KMS-11 (cell line): ENCODE data around the gene GIGYF2.

Source experiments
- H2AFZ ChIP-seq: fragments of 200-600 bp; sonication (generic); 2 replicates; pipeline ENCODE4 v1.6.1; 2016; ENCODE audit warnings: antibody characterized with exemption, mixed run types, low read depth
- H3K27ac ChIP-seq: fragments of 200-600 bp; sonication (generic); 2 replicates; pipeline ENCODE4 v1.6.1; 2016; ENCODE audit warnings: mild to moderate bottlenecking, mixed run types
- H3K27me3 ChIP-seq: fragments of 200-600 bp; sonication (generic); 2 replicates; pipeline ENCODE4 v1.6.1; 2017; ENCODE audit warnings: mild to moderate bottlenecking, low read depth, mixed run types, moderate library complexity; ENCODE audit not compliant: insufficient read depth
- H3K36me3 ChIP-seq: fragments of 200-600 bp; sonication (generic); 2 replicates; pipeline ENCODE4 v1.6.1; 2017; ENCODE audit warnings: mild to moderate bottlenecking, mixed run types; ENCODE audit not compliant: insufficient read depth
- H3K4me1 ChIP-seq: fragments of 200-600 bp; sonication (generic); 2 replicates; pipeline ENCODE4 v1.6.1; 2016; ENCODE audit warnings: mild to moderate bottlenecking, low read depth, mixed run types; ENCODE audit not compliant: poor library complexity, severe bottlenecking
- H3K4me2 ChIP-seq: fragments of 200-600 bp; sonication (generic); 2 replicates; pipeline ENCODE4 v1.7.0; 2016; ENCODE audit warnings: mild to moderate bottlenecking, mixed run types
- H3K4me3 ChIP-seq: fragments of 200-600 bp; sonication (generic); IDR thresholded peaks from 2 replicates; pipeline ENCODE4 v1.6.1; 2017; ENCODE audit warnings: low read depth, low read length, mixed read lengths; ENCODE audit not compliant: insufficient read depth
- H3K79me2 ChIP-seq: fragments of 200-600 bp; sonication (generic); 2 replicates; pipeline ENCODE4 v1.6.1; 2016; ENCODE audit warnings: low read depth, mixed run types; ENCODE audit not compliant: insufficient read depth
- H3K9ac ChIP-seq: fragments of 200-600 bp; sonication (generic); 2 replicates; pipeline ENCODE4 v1.6.1; 2016; ENCODE audit warnings: mild to moderate bottlenecking, mixed run types
- H4K20me1 ChIP-seq: fragments of 200-600 bp; sonication (generic); 2 replicates; pipeline ENCODE4 v1.6.1; 2016; ENCODE audit warnings: mild to moderate bottlenecking, mixed run types; ENCODE audit not compliant: insufficient read depth
- TF ChIP-seq, protein P1 (sequence below): fragments of 200-600 bp; sonication (generic); conservative IDR thresholded peaks from 2 replicates; pipeline ENCODE4 v1.6.1; 2017; ENCODE audit warnings: low read depth, mild to moderate bottlenecking, antibody characterized with exemption, low read length, moderate library complexity, mixed read lengths

The GIGYF2 gene

DNA sequence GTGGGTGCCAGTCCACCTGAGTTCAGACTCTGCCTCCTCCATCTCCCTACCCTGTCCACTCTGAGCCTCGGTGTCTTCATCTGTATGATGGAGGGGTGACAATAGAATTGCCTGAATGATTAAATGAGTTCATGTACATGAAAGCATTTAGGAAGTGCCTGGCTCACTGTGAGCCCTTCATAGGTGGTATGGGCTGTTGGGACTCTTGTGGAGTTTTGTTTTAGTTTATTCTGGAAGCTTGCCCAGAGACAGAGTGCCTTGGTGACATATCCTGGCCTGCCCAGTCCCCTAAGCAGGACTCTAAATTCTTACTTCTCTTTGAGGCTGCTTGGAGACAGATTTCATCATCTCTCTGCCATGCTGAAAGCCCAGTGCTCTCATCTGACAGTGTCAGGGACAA lies 24.5 kb upstream of the GIGYF2 start:
- Histone ChIP-seq H2AFZ (no peak overlapping the region), H3K79me2 (no peaks in the 10 kb centered on the region), H3K4me3 (no peak overlapping the region), H3K4me1 (no peaks in the 10 kb centered on the region), H4K20me1 (no peaks in the 10 kb centered on the region), H3K4me2 (no peak overlapping the region), H3K9ac (no peak overlapping the region), H3K27me3 (no peaks in the 10 kb centered on the region), H3K27ac (no peak overlapping the region), H3K36me3 (no peaks in the 10 kb centered on the region)
- TF ChIP-seq, protein P1, sequence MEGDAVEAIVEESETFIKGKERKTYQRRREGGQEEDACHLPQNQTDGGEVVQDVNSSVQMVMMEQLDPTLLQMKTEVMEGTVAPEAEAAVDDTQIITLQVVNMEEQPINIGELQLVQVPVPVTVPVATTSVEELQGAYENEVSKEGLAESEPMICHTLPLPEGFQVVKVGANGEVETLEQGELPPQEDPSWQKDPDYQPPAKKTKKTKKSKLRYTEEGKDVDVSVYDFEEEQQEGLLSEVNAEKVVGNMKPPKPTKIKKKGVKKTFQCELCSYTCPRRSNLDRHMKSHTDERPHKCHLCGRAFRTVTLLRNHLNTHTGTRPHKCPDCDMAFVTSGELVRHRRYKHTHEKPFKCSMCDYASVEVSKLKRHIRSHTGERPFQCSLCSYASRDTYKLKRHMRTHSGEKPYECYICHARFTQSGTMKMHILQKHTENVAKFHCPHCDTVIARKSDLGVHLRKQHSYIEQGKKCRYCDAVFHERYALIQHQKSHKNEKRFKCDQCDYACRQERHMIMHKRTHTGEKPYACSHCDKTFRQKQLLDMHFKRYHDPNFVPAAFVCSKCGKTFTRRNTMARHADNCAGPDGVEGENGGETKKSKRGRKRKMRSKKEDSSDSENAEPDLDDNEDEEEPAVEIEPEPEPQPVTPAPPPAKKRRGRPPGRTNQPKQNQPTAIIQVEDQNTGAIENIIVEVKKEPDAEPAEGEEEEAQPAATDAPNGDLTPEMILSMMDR = no peak

DNA sequence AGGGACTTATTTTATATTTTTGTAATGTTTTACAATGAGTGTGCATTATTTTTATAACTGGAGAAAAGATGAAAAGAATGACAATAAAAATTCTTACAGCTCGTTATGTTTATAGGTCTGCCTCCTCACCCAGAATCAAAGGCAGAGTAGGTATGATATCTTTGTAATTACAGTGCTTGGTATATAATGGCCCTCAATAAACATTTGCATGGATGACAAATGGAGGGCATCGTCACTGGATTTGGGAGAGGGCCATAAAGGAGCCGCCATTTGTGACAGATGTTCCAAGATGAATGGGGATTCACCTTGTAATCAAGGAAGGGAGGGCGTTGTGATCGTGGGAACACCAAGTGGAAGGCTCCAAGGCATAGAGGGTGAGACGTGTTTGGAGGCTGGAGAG lies 22.6 kb upstream of the GIGYF2 start:
- no peaks in the 10 kb centered on the region for H3K27me3 ChIP-seq
- TF ChIP-seq, protein P1 = no peak
- H3K36me3 ChIP-seq = no peaks in the 10 kb centered on the region
- H3K4me1 ChIP-seq = no peaks in the 10 kb centered on the region
- no peak overlapping the region for H3K27ac ChIP-seq
- no peak overlapping the region for H3K9ac ChIP-seq
- no peak overlapping the region for H2AFZ ChIP-seq
- no peak overlapping the region for H3K4me2 ChIP-seq
- H3K79me2 ChIP-seq = no peaks in the 10 kb centered on the region
- no peaks in the 10 kb centered on the region for H4K20me1 ChIP-seq
- H3K4me3 ChIP-seq = no peak overlapping the region

GRCh38 chr2:232675381-232675780 lies 21.8 kb upstream of the GIGYF2 start:
- no peak overlapping the region for H3K27ac ChIP-seq
- H3K4me1 ChIP-seq = no peaks in the 10 kb centered on the region
- H3K36me3 ChIP-seq = no peaks in the 10 kb centered on the region
- H3K79me2 ChIP-seq = no peaks in the 10 kb centered on the region
- H3K27me3 ChIP-seq = no peaks in the 10 kb centered on the region
- no peak overlapping the region for H3K4me3 ChIP-seq
- H4K20me1 ChIP-seq = no peaks in the 10 kb centered on the region
- TF ChIP-seq, protein P1 = no peak
- no peak overlapping the region for H2AFZ ChIP-seq
- H3K4me2 ChIP-seq = no peak overlapping the region
- H3K9ac ChIP-seq = no peak overlapping the region

DNA sequence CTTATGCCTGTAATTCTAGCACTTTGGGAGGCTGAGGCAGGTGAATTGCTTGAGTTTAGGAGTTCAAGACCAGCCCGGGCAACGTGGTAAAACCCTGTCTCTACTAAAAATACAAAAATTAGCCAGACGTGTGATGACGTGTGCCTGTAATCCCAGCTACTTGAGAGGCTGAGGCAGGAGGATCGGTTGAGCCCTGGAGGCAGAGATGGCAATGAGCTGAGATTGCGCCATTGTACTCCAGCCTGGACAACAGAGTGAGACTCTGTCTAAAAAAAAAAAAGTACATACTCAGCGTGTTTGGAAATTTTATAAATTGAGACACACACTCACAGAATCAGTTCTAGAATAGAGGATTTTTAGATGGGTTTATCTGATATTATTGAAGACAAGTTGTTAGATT lies 17.1 kb upstream of the GIGYF2 start:
- Histone ChIP-seq H3K27ac (no peak overlapping the region), H3K27me3 (no peaks in the 10 kb centered on the region), H3K4me3 (no peak overlapping the region), H3K9ac (no peak overlapping the region), H3K36me3 (no peaks in the 10 kb centered on the region), H3K79me2 (no peaks in the 10 kb centered on the region), H2AFZ (no peak overlapping the region), H3K4me1 (no peaks in the 10 kb centered on the region), H4K20me1 (no peaks in the 10 kb centered on the region), H3K4me2 (no peak overlapping the region)
- TF ChIP-seq, protein P1 = no peak
